ENCODE results near the gene ATXN7. TPM values are rescaled to one million over a fixed set of nuclear protein-coding genes. Genes with fewer than 3 reads are reported as not detected.

ATXN7 gene
- total and polyA plus RNA-seq, 4 donors, result 4.8 to 46.6 (median 18.0) TPM

GRCh38 chr3:63979093-63979885, 115.6 kb downstream of the ATXN7 start:
- H3K4me3 ChIP-seq, result no peak overlapping the region
- 46 to 49% methylated on average over 12 of the region's 12 CpGs for WGBS, 2 donors

GRCh38 chr3:63980019-63980418, 116.4 kb downstream of the ATXN7 start:
- WGBS, 2 donors, result 79 to 94% methylated on average over 2 of the region's 2 CpGs
- Histone ChIP-seq H3K36me3 (ENCODE audit: control insufficient read depth in 4 of 4, insufficient read depth in 4 of 4, low read length in 4 of 4) (peaks cover 18 to 28% (median 19%) of the 10 kb centered on the region in 4 donors), H3K9ac (ENCODE audit: insufficient read depth in 1 of 2, low read length in 2 of 2) (no peak overlapping the region), H3K27ac (ENCODE audit: low read depth in 1 of 2, low read length in 1 of 2) (peak overlapping the region in 1 of 2 donors; percentile 80), H3K27me3 (ENCODE audit: control insufficient read depth in 3 of 3, insufficient read depth in 3 of 3, low read length in 2 of 3) (no peaks in the 10 kb centered on the region), H3K9me3 (ENCODE audit: control insufficient read depth in 4 of 4, insufficient read depth in 3 of 4, low read length in 3 of 4) (no peaks in the 10 kb centered on the region), H3K4me1 (ENCODE audit: control insufficient read depth in 5 of 5, insufficient read depth in 5 of 5, low read length in 5 of 5) (peaks cover 6 to 22% (median 9%) of the 10 kb centered on the region in 5 donors), H3K4me3 (no peak overlapping the region)
- no peak for TF ChIP-seq CTCF (IDR thresholded peaks at IDR 0.05; ENCODE audit: control extremely low read depth, extremely low read depth)
- no peak for ATAC-seq (ENCODE audit: insufficient read depth, low FRiP score)
- DNase-seq, result no peak

More at GRCh38 chr3:63979093-63979885, 115.6 kb downstream of the ATXN7 start:
- Histone ChIP-seq H3K27me3 (ENCODE audit: control insufficient read depth in 3 of 3, insufficient read depth in 3 of 3, low read length in 2 of 3) (no peaks in the 10 kb centered on the region), H3K9me3 (ENCODE audit: control insufficient read depth in 4 of 4, insufficient read depth in 3 of 4, low read length in 3 of 4) (no peaks in the 10 kb centered on the region), H3K27ac (ENCODE audit: low read depth in 1 of 2, low read length in 1 of 2) (no peak overlapping the region), H3K4me1 (ENCODE audit: control insufficient read depth in 5 of 5, insufficient read depth in 5 of 5, low read length in 5 of 5) (peaks cover 6 to 22% (median 12%) of the 10 kb centered on the region in 5 donors), H3K9ac (ENCODE audit: insufficient read depth in 1 of 2, low read length in 2 of 2) (peak overlapping the region in 1 of 2 donors; percentile 11), H3K36me3 (ENCODE audit: control insufficient read depth in 4 of 4, insufficient read depth in 4 of 4, low read length in 4 of 4) (peaks cover 17 to 25% (median 20%) of the 10 kb centered on the region in 4 donors)
- no peak for TF ChIP-seq CTCF (IDR thresholded peaks at IDR 0.05; ENCODE audit: control extremely low read depth, extremely low read depth)
- ATAC-seq (ENCODE audit: insufficient read depth, low FRiP score) (no peak), DNase-seq (peak; percentile 52 to 80 (median 79))

- H3K36me3 ChIP-seq (ENCODE audit: control insufficient read depth in 4 of 4, insufficient read depth in 4 of 4, low read length in 4 of 4), result peaks cover 18 to 34% (median 24%) of the 10 kb centered on the region in 4 donors
- no peaks in the 10 kb centered on the region for H3K27me3 ChIP-seq (ENCODE audit: control insufficient read depth in 3 of 3, insufficient read depth in 3 of 3, low read length in 2 of 3)
- ATAC-seq (ENCODE audit: insufficient read depth, low FRiP score) (no peak), DNase-seq (no peak)
- no peak overlapping the region for H3K4me3 ChIP-seq
- H3K27ac ChIP-seq (ENCODE audit: low read depth in 1 of 2, low read length in 1 of 2), result peak overlapping the region in 1 of 2 donors; percentile 66
- no peak overlapping the region for H3K9ac ChIP-seq (ENCODE audit: insufficient read depth in 1 of 2, low read length in 2 of 2)
- H3K4me1 ChIP-seq (ENCODE audit: control insufficient read depth in 5 of 5, insufficient read depth in 5 of 5, low read length in 5 of 5), result peaks cover 2 to 17% (median 7%) of the 10 kb centered on the region in 5 donors
- WGBS, 2 donors, result 89 to 91% methylated on average over 8 of the region's 8 CpGs
- H3K9me3 ChIP-seq (ENCODE audit: control insufficient read depth in 4 of 4, insufficient read depth in 3 of 4, low read length in 3 of 4), result no peaks in the 10 kb centered on the region
- TF ChIP-seq CTCF (IDR thresholded peaks at IDR 0.05; ENCODE audit: control extremely low read depth, extremely low read depth), result no peak
Observed at GRCh38 chr3:63980830-63981498, 117.3 kb downstream of the ATXN7 start.
